ENCODE data around the gene UNC13B. TPM values are rescaled to one million over a fixed set of nuclear protein-coding genes. Genes with fewer than 3 reads are reported as not detected.

UNC13B gene
- total RNA-seq, 1 experiment from 2014 or later = 49.3 TPM

DNA sequence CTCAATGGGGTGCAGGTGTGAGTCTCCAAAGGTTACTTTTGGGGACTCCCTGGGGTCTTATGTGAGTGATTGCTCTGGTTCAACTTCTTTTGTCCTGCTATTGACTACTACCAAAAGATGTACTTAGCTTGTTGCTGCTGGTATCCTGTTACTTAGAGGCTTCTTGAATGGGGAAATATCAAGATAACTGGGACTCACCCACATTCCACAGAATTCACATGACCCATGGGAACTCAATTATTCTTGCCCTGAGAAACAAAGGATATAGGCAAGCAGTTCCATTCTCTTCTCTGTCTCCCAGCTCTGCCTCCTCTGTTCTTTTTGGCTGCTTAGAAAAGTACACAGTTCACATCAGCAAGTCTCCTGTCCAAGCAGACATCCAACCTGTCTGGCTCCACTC is 105.9 kb downstream of the UNC13B start:
- H3K27ac Mint-ChIP-seq = no peak overlapping the region
- CTCF ChIA-PET = interaction anchor here (0.7 to 1.2 kb wide), 3 partner anchors 9 to 151 kb away, joined by 3 to 5 read pairs (median 3); no protein-coding TSS in a partner anchor

DNA sequence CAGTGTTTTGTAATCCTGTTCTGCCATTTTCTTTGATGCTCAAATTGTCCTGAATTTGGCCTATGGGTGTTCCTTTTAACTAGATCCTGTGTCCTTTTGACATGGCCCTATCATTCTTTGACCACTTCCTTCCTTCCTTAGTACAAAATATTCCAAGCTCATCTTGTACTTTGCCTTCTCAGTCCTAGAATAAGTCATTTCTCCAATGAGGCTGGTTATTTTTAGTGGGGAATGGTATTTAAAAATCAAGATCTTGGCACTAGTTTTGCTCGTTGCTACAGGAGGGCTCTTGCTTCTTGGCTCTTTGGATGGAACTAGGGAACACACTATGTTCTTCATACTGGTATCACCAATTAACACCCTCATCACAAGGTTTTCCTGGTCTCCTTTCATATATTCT is 108.1 kb downstream of the UNC13B start:
- no peak overlapping the region; the same call in 1 of the 2 replicates for H3K27ac Mint-ChIP-seq
- no peaks in the 10 kb centered on the region for H3K9me3 Mint-ChIP-seq
- DNase-seq (ENCODE audit: low spot score) = no peak
- no peaks in the 10 kb centered on the region for H3K36me3 Mint-ChIP-seq
- POLR2A ChIA-PET = no interaction called here
- no peak for TF ChIP-seq ZNF532 (CRISPR knock-in tag; IDR thresholded peaks at IDR 0.05; ENCODE audit: borderline replicate concordance)
- TF ChIP-seq RELA (CRISPR knock-in tag; IDR thresholded peaks at IDR 0.05; ENCODE audit: borderline replicate concordance) = no peak
- TF ChIP-seq JUN (CRISPR knock-in tag; IDR thresholded peaks at IDR 0.05) = no peak
- no peak for TF ChIP-seq OVOL2 (CRISPR knock-in tag; IDR thresholded peaks at IDR 0.05; ENCODE audit: borderline replicate concordance)
- TF ChIP-seq PRDM15 (CRISPR knock-in tag; IDR thresholded peaks at IDR 0.05) = no peak
- CTCF ChIA-PET = interaction anchor here (1.0 kb wide), 1 partner anchor 11 kb away, joined by 3 read pairs; no protein-coding TSS in a partner anchor
- H3K27me3 Mint-ChIP-seq (ENCODE audit: low read depth) = no peaks in the 10 kb centered on the region
- H3K4me3 Mint-ChIP-seq = no peak overlapping the region
- ATAC-seq = no peak
- peaks cover 15% of the 10 kb centered on the region for H3K4me1 Mint-ChIP-seq

More for the DNA sequence above, 105.9 kb downstream of the UNC13B start:
- Mint-ChIP-seq H3K36me3 (no peaks in the 10 kb centered on the region), H3K9me3 (no peaks in the 10 kb centered on the region), H3K27me3 (ENCODE audit: low read depth) (no peaks in the 10 kb centered on the region), H3K4me1 (peaks cover 15% of the 10 kb centered on the region), H3K4me3 (no peak overlapping the region)
- TF ChIP-seq MXD4 (CRISPR knock-in tag; IDR thresholded peaks at IDR 0.05; ENCODE audit: borderline replicate concordance) = no peak
- TF ChIP-seq, protein P1, sequence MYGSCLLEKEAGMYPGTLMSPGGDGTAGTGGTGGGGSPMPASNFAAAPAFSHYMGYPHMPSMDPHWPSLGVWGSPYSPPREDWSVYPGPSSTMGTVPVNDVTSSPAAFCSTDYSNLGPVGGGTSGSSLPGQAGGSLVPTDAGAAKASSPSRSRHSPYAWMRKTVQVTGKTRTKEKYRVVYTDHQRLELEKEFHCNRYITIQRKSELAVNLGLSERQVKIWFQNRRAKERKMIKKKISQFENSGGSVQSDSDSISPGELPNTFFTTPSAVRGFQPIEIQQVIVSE (CRISPR knock-in tag; IDR thresholded peaks at IDR 0.05; ENCODE audit: borderline replicate concordance) = no peak
- no peak for TF ChIP-seq NR2C2 (CRISPR knock-in tag; IDR thresholded peaks at IDR 0.05)
- no peak for TF ChIP-seq ZNF219 (CRISPR knock-in tag; IDR thresholded peaks at IDR 0.05; ENCODE audit: borderline replicate concordance)
- TF ChIP-seq NFATC4 (CRISPR knock-in tag; IDR thresholded peaks at IDR 0.05) = no peak
- TF ChIP-seq ZNF263 (CRISPR knock-in tag; IDR thresholded peaks at IDR 0.05; ENCODE audit: low read depth) = no peak
- POLR2A ChIA-PET = no interaction called here
- DNase-seq (ENCODE audit: low spot score) (no peak), ATAC-seq (no peak)

GRCh38 chr9:35271637-35272036 is 109.8 kb downstream of the UNC13B start:
- ATAC-seq (no peak), DNase-seq (ENCODE audit: low spot score) (no peak)
- Mint-ChIP-seq H3K27ac (no peak overlapping the region), H3K4me1 (peaks cover 15% of the 10 kb centered on the region), H3K27me3 (ENCODE audit: low read depth) (no peaks in the 10 kb centered on the region), H3K9me3 (no peaks in the 10 kb centered on the region), H3K36me3 (no peaks in the 10 kb centered on the region), H3K4me3 (no peak overlapping the region)
- ChIA-PET CTCF (interaction anchor here (0.8 to 0.9 kb wide), 2 partner anchors 13 to 144 kb away, joined by 3 read pairs; no protein-coding TSS in a partner anchor), POLR2A (no interaction called here)
- TF ChIP-seq, protein P2, sequence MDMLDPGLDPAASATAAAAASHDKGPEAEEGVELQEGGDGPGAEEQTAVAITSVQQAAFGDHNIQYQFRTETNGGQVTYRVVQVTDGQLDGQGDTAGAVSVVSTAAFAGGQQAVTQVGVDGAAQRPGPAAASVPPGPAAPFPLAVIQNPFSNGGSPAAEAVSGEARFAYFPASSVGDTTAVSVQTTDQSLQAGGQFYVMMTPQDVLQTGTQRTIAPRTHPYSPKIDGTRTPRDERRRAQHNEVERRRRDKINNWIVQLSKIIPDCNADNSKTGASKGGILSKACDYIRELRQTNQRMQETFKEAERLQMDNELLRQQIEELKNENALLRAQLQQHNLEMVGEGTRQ (CRISPR knock-in tag; IDR thresholded peaks at IDR 0.05) = no peak
- TF ChIP-seq ZNF232 (CRISPR knock-in tag; IDR thresholded peaks at IDR 0.05) (no peak), RELA (CRISPR knock-in tag; IDR thresholded peaks at IDR 0.05; ENCODE audit: borderline replicate concordance) (no peak), HMGA2 (CRISPR knock-in tag; IDR thresholded peaks at IDR 0.05) (no peak), KAT7 (CRISPR knock-in tag; IDR thresholded peaks at IDR 0.05; ENCODE audit: borderline replicate concordance) (no peak), MLX (CRISPR knock-in tag; IDR thresholded peaks at IDR 0.05) (no peak), GRHL2 (CRISPR knock-in tag; IDR thresholded peaks at IDR 0.05; ENCODE audit: insufficient replicate concordance, severe bottlenecking) (no peak), ZNF317 (CRISPR knock-in tag; IDR thresholded peaks at IDR 0.05; ENCODE audit: borderline replicate concordance, low read depth) (no peak), EMX1 (CRISPR knock-in tag; IDR thresholded peaks at IDR 0.05) (no peak), NR1H2 (CRISPR knock-in tag; IDR thresholded peaks at IDR 0.05) (no peak)
- TF ChIP-seq, protein P3, sequence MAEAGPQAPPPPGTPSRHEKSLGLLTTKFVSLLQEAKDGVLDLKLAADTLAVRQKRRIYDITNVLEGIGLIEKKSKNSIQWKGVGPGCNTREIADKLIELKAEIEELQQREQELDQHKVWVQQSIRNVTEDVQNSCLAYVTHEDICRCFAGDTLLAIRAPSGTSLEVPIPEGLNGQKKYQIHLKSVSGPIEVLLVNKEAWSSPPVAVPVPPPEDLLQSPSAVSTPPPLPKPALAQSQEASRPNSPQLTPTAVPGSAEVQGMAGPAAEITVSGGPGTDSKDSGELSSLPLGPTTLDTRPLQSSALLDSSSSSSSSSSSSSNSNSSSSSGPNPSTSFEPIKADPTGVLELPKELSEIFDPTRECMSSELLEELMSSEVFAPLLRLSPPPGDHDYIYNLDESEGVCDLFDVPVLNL (CRISPR knock-in tag; IDR thresholded peaks at IDR 0.05; ENCODE audit: borderline replicate concordance, low read depth) = no peak
